Fibroblast of lung (primary cell): Measurements from ENCODE around the gene TSPAN18. TPM values are rescaled to one million over a fixed set of nuclear protein-coding genes. Genes with fewer than 3 reads are reported as not detected.

Source experiments
- DNase-seq, 2 donors: peaks; one replicate each; pipeline versions ENCODE4 v3.0.0 to v3.0.0-alpha.2; 2010; ENCODE audit warnings: low read depth in 2 of 2
- H2AFZ ChIP-seq: 2 replicates; pipeline ENCODE4 v1.5.1; 2012; ENCODE audit warnings: low read length, control low read depth, inconsistent platforms
- H3K27ac ChIP-seq: 2 replicates; pipeline ENCODE4 v1.5.1; 2011; ENCODE audit warnings: low read length, control low read depth; ENCODE audit not compliant: insufficient read depth
- H3K27me3 ChIP-seq: 2 replicates; pipeline ENCODE4 v1.5.1; 2011; ENCODE audit warnings: mild to moderate bottlenecking, low read length; ENCODE audit not compliant: control insufficient read depth, insufficient read depth
- H3K36me3 ChIP-seq: 2 replicates; pipeline ENCODE4 v1.5.1; 2011; ENCODE audit warnings: low read length; ENCODE audit not compliant: control insufficient read depth, insufficient read depth
- H3K4me1 ChIP-seq: 2 replicates; pipeline ENCODE4 v1.5.1; 2011; ENCODE audit warnings: low read length; ENCODE audit not compliant: control insufficient read depth, insufficient read depth; ENCODE audit errors: extremely low read depth
- H3K4me2 ChIP-seq: 2 replicates; pipeline ENCODE4 v1.5.1; 2011; ENCODE audit warnings: low read length, control low read depth; ENCODE audit not compliant: insufficient read depth; ENCODE audit errors: extremely low read depth
- H3K4me3 ChIP-seq, 4 experiments: fragments of 200-600 bp in 1 of 4; sonication (generic) in 1 of 4; replicated peaks in 1 of 4; 2 replicates each; pipeline ENCODE4 v1.5.1; 2011 to 2016; ENCODE audit warnings: low read length in 4 of 4, low read depth in 3 of 4, mild to moderate bottlenecking in 3 of 4, control low read depth in 2 of 4, inconsistent platforms in 1 of 4, mixed read lengths in 1 of 4; ENCODE audit not compliant: insufficient read depth in 1 of 4; ENCODE audit errors: control extremely low read depth in 1 of 4
- H3K79me2 ChIP-seq: 2 replicates; pipeline ENCODE4 v1.5.1; 2012; ENCODE audit warnings: mild to moderate bottlenecking, low read length, inconsistent platforms; ENCODE audit not compliant: control insufficient read depth, insufficient read depth
- H3K9ac ChIP-seq: 2 replicates; pipeline ENCODE4 v1.5.1; 2011; ENCODE audit warnings: mild to moderate bottlenecking, low read length, control low read depth; ENCODE audit not compliant: insufficient read depth
- H3K9me3 ChIP-seq: 2 replicates; pipeline ENCODE4 v1.5.1; 2012; ENCODE audit warnings: low read depth, low read length; ENCODE audit not compliant: control insufficient read depth, insufficient read depth
- H4K20me1 ChIP-seq: 2 replicates; pipeline ENCODE4 v1.5.1; 2011; ENCODE audit warnings: low read length; ENCODE audit not compliant: control insufficient read depth, insufficient read depth; ENCODE audit errors: extremely low read depth
- CTCF ChIP-seq, 2 donors: IDR thresholded peaks in 1 of 2; conservative IDR thresholded peaks in 1 of 2; 1 replicate in 1 of 2; 2 replicates in 1 of 2; pipeline ENCODE4 v1.5.1; 2011 to 2012; ENCODE audit warnings: low read length in 2 of 2, control low read depth in 1 of 2, inconsistent platforms in 1 of 2, low read depth in 1 of 2, mild to moderate bottlenecking in 1 of 2
- EZH2 ChIP-seq: IDR thresholded peaks from 2 replicates; pipeline ENCODE4 v1.5.1; 2012; ENCODE audit warnings: low read length, control low read depth, mild to moderate bottlenecking; ENCODE audit errors: missing control alignments
- polyA plus RNA-seq, 2 donors: library from polyadenylated mRNA; depleted of rRNA in 1 of 2; stranded (reverse) in 1 of 2; unstranded in 1 of 2; fragments of >200 nt; gene quantifications; 2 replicates each; pipeline ENCODE4 v1.2.1, GENCODE V29; 2011 to 2012; ENCODE audit warnings: missing spikeins in 1 of 2
- total RNA-seq: library from RNA; depleted of rRNA; stranded (reverse); fragments of >200 nt; gene quantifications from 2 replicates; pipeline ENCODE4 v1.2.1, GENCODE V29; 2014

TSPAN18 gene
- total and polyA plus RNA-seq, 2 donors (not counting 1 experiment from before 2014, with no cell fraction given), result 0.15 TPM; not detected in 1

DNA sequence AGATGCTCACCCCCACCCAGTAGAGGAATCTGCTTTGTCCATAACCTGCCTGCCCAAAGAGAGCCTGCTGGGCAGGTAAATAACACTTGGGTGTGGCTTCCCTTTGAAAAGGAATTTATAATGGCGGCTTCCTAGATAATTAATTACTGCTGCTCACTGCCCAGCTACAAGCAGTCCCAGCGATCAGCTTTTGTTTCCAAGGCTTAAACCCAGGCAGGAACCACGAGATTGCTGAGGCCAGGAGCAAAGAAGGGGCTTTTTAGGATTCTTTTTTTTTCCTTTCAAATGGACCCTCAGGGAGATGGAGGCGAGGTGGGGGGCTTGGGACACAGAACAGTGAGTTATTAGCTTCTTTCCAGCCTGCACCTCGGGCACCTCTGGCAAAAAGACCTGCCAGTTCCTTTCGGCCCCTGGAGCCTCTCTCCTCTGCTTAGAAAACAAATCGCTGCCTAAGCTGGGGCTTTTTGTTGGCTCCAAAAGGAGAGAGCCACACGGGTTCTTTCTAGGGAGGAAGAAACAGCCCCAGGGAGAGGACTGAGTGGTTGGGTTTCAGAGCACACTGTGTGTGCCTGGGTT is 107.2 kb downstream of the TSPAN18 start:
- Histone ChIP-seq H3K27me3 (peaks cover 11% of the 10 kb centered on the region), H3K27ac (no peak overlapping the region), H3K9ac (no peak overlapping the region), H4K20me1 (no peaks in the 10 kb centered on the region), H3K4me1 (peaks cover 2% of the 10 kb centered on the region), H3K9me3 (no peaks in the 10 kb centered on the region), H3K36me3 (no peaks in the 10 kb centered on the region), H3K79me2 (no peaks in the 10 kb centered on the region), H2AFZ (no peak overlapping the region), H3K4me2 (no peak overlapping the region), H3K4me3 (no peak overlapping the region)
- TF ChIP-seq EZH2, result no peak
- DNase-seq, result no peak

DNA sequence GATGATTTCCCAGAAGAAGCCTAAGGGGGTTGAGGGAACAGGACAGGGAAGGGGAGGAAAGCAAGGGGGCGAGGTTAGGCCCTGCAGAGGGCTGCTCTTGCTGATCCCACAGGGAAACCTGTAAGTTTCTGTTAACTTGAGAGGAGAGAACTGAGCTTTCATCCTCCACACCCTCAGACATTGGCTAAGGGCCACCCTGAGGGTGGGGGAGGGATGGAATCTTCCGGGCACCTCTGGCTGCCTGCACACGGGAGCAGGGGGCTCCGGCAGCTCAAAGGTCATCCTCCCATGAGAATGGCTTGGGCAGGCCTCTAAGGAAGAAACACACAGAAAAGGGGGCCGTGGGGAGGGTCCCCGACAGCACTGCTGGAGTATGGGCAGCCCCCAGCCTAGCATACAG is 108.1 kb downstream of the TSPAN18 start:
- DNase-seq, result no peak
- Histone ChIP-seq H3K9ac (no peak overlapping the region), H3K4me1 (peaks cover 2% of the 10 kb centered on the region), H4K20me1 (no peaks in the 10 kb centered on the region), H3K27ac (no peak overlapping the region), H2AFZ (no peak overlapping the region), H3K4me3 (no peak overlapping the region), H3K79me2 (no peaks in the 10 kb centered on the region), H3K9me3 (no peaks in the 10 kb centered on the region), H3K36me3 (no peaks in the 10 kb centered on the region), H3K27me3 (peaks cover 11% of the 10 kb centered on the region), H3K4me2 (no peak overlapping the region)
- no peak for TF ChIP-seq CTCF (conservative IDR thresholded peaks at IDR 0.05 in 1 of 2, IDR thresholded peaks at IDR 0.05 in 1 of 2; ENCODE audit: low read depth in 1 of 2, low read length in 2 of 2)
- TF ChIP-seq EZH2, result no peak

- DNase-seq, result no peak
- no peak overlapping the region for H3K4me2 ChIP-seq
- TF ChIP-seq CTCF (conservative IDR thresholded peaks at IDR 0.05 in 1 of 2, IDR thresholded peaks at IDR 0.05 in 1 of 2; ENCODE audit: low read depth in 1 of 2, low read length in 2 of 2), result no peak
- TF ChIP-seq EZH2, result no peak
- peaks cover 2% of the 10 kb centered on the region for H3K4me1 ChIP-seq
- H3K27me3 ChIP-seq, result peaks cover 11% of the 10 kb centered on the region
- H4K20me1 ChIP-seq, result no peaks in the 10 kb centered on the region
- no peaks in the 10 kb centered on the region for H3K36me3 ChIP-seq
- H3K9ac ChIP-seq, result no peak overlapping the region
- H3K79me2 ChIP-seq, result no peaks in the 10 kb centered on the region
- H2AFZ ChIP-seq, result no peak overlapping the region
- no peaks in the 10 kb centered on the region for H3K9me3 ChIP-seq
- no peak overlapping the region for H3K27ac ChIP-seq
- no peak overlapping the region for H3K4me3 ChIP-seq
These were observed 108.5 kb downstream of the TSPAN18 start for GRCh38 chr11:44835296-44835695.
